Suppressor macrophage (primary cell): ENCODE results near the gene BLTP3B.

Experiments used
- DNase-seq, 4 experiments: peaks; one replicate each; pipeline ENCODE4 v3.0.0-alpha.2; 2020 to 2022

Gene BLTP3B

DNA sequence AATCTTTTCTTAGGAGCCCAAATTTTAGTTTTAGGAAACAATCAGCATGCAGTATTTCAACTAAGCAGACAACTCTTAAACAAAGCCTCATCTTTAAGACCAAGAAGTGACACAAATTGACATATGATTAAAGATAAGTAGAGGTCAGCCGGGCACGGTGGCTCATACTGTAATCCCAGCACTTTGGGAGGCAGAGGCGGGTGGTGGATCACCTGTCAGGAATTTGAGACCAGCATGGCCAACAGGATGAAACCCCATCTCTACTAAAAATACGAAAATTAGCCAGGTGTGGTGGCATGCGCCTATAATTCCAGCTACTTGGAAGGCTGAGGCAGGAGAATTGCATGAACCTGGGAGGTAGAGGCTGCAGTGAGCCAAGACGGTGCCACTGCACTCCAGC, 35.8 kb downstream of the BLTP3B start:
- DNase-seq, result no peak

DNA sequence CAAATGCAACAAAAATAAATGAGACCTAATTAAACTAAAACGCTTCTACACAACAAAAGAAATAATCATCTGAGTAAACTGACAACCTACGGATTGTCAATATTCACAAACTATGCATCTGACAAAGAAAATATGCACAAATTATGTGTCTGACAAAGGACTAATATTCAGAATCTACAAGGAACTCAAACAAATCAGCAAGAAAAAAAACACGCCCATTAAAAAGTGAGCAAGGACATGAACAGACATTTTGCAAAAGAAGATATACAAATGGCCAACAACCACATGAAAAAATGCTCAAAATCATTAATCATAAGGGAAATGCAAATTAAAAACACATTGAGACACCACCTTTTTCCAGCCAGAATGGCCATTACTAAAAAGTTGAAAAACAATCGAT, 37.0 kb downstream of the BLTP3B start:
- no peak for DNase-seq

DNA sequence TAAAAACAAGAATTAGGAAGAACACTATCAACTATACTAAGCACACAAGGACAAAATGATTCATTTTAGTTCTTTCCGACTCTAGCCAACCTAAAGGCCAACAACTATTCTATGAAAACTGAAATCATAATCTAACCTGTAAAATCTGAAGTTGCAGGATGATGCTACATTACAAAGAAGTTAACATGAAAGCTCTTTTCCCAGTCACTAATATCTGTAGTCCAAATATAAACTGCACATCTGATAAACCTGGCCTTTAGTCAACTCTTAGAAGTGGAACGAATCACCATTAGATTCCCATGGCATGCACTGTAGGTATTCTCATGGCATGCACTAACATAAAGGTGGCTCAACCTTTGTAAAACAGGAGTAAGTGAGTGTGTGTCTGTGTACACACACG, 41.7 kb downstream of the BLTP3B start:
- no peak for DNase-seq
